Activated T-cell treated with anti-CD3 and anti-CD28 coated beads, Interleukin-2, amount 50 U/mL, for 72 hours (primary cell): Measurements from ENCODE around the gene PTMS. TPM values are rescaled to one million over a fixed set of nuclear protein-coding genes. Genes with fewer than 3 reads are reported as not detected.

ENCODE experiments used
- ATAC-seq, 2 donors: fragments of 150-1000 bp; cut with Tn5 transposase; replicated peaks in 1 of 2; 2 replicates each; pipeline ENCODE4 v1.10.0; 2021; ENCODE audit warnings: moderate library complexity in 2 of 2, mild to moderate bottlenecking in 1 of 2
- DNase-seq, 2 donors: peaks; one replicate each; pipeline ENCODE4 v3.0.0; 2021 to 2022; ENCODE audit warnings: mixed read lengths in 1 of 2
- H3K27ac Mint-ChIP-seq: one replicate; pipeline ENCODE4 v1.8.0; 2022; ENCODE audit warnings: mild to moderate bottlenecking, moderate library complexity, mixed read lengths
- H3K27me3 Mint-ChIP-seq: one replicate; pipeline ENCODE4 v1.8.0; 2022; ENCODE audit warnings: low read depth, mixed read lengths
- H3K36me3 Mint-ChIP-seq, 2 donors: one replicate each; pipeline ENCODE4 v1.8.0; 2022; ENCODE audit warnings: mixed read lengths in 2 of 2, mild to moderate bottlenecking in 1 of 2; ENCODE audit not compliant: insufficient read depth in 2 of 2
- H3K4me1 Mint-ChIP-seq: one replicate; pipeline ENCODE4 v1.8.0; 2022; ENCODE audit warnings: low read depth, mixed read lengths
- H3K4me3 Mint-ChIP-seq, 2 donors: one replicate each; pipeline ENCODE4 v1.8.0; 2022; ENCODE audit warnings: mild to moderate bottlenecking in 2 of 2, mixed read lengths in 2 of 2, moderate library complexity in 2 of 2
- H3K9me3 Mint-ChIP-seq, 2 donors: one replicate each; pipeline ENCODE4 v1.8.0; 2022; ENCODE audit warnings: mixed read lengths in 2 of 2
- total RNA-seq, 2 donors: library from RNA; stranded (reverse); gene quantifications; one replicate each; pipeline ENCODE4 v1.2.3, GENCODE V29; 2022

PTMS gene
- total RNA-seq, 2 donors from 2014 or later = 119 to 154 TPM

DNA sequence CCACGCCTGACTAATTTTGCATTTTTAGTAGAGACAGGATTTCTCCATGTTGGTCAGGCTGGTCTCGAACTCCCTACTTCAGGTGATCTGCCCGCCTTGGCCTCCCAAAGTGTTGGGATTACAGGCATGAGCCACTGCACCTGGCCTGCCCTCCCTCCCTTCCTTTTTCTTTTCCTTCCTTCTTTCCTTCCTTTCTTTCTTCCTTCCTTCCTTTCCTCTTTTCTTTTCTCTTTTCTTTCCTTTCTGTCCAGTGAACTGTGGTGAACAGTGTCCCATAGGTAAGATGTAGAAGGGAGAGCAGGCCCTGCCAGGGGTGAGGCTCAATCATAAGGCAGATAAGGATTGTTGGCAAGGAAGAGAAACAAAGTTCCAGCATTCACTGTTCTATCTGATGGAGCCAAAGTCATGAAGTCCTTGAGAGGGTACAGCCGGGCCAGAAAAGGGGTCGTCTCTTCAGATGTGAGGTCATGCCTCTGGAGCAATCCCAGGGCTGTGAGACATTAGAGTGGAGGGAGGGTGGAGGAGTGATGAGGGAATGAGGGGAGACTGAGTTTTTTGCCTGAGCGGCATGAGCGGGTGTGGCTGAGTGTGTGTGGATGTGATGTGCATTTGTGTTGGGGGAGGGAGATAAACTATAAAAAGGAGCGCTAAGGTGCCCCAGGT lies 9.0 kb upstream of the PTMS start:
- Mint-ChIP-seq H3K27me3 (peaks cover 7% of the 10 kb centered on the region), H3K4me1 (peaks cover 20% of the 10 kb centered on the region), H3K36me3 (no peaks in the 10 kb centered on the region), H3K4me3 (no peak overlapping the region), H3K9me3 (no peaks in the 10 kb centered on the region), H3K27ac (no peak overlapping the region)
- ATAC-seq (no peak), DNase-seq (no peak)

DNA sequence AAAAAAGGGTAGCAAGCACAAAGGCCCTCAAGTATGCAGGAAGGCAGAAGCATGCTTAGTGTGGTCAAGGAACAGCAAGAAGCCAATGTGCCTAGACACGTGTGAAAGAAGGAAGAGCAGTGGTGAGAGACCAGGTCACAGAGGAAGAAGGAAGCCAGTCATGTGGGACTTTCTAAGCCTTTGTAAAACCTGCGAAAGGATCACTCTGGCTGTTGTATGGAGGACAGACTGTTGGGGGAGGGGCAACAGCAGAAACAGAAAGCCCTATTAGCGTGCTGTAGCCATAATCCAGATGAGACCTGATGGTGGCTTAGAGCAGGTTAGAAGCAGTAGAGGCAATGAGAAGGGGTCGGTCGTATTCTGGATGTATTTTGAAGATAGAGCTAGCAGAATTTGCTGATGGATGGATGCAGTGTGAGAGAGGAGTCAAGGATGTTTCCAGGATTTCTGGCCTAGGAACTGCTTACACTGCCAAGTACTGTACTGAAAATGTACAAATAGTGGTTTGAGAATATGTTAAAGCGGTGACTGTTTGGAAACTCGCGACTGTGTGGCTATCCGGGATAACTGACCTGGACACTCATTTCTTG lies 7.6 kb upstream of the PTMS start:
- H3K9me3 Mint-ChIP-seq = no peaks in the 10 kb centered on the region
- no peaks in the 10 kb centered on the region for H3K36me3 Mint-ChIP-seq
- no peak for DNase-seq
- H3K27ac Mint-ChIP-seq = no peak overlapping the region
- H3K27me3 Mint-ChIP-seq = peaks cover 7% of the 10 kb centered on the region
- H3K4me3 Mint-ChIP-seq = no peak overlapping the region
- peaks cover 15% of the 10 kb centered on the region for H3K4me1 Mint-ChIP-seq
- ATAC-seq = no peak

- Mint-ChIP-seq H3K27me3 (peaks cover 16% of the 10 kb centered on the region), H3K4me3 (no peak overlapping the region), H3K9me3 (no peaks in the 10 kb centered on the region), H3K27ac (no peak overlapping the region), H3K4me1 (peaks cover 17% of the 10 kb centered on the region), H3K36me3 (peaks cover 0 to 2% of the 10 kb centered on the region in 2 donors)
- ATAC-seq = no peak
- no peak for DNase-seq
These were observed 6.4 kb upstream of the PTMS start for GRCh38 chr12:6759741-6760140.

DNA sequence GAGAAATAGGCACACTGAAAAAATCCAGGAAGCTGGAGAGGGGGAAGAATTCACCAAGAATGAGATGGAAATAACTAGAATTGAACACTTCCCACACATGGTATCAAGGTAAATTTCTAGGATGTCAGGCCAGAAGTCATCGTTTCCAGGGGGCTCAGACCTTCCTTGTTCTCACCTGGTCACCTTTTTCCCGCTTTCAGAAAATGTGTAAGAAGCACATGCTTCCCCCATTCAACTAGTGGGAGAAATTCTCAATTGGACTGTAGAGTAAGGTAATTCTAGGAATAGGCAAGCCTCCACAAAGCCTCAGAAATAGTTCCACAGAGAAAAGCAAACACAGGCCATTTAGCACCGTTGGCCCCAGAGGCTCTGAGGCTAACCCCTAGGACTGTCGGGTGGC lies 2.8 kb upstream of the PTMS start:
- Mint-ChIP-seq H3K4me1 (peaks cover 40% of the 10 kb centered on the region), H3K36me3 (peaks cover 7 to 8% of the 10 kb centered on the region in 2 donors), H3K27ac (no peak overlapping the region), H3K27me3 (peaks cover 36% of the 10 kb centered on the region), H3K9me3 (no peaks in the 10 kb centered on the region), H3K4me3 (no peak overlapping the region)
- no peak for DNase-seq
- no peak for ATAC-seq

DNA sequence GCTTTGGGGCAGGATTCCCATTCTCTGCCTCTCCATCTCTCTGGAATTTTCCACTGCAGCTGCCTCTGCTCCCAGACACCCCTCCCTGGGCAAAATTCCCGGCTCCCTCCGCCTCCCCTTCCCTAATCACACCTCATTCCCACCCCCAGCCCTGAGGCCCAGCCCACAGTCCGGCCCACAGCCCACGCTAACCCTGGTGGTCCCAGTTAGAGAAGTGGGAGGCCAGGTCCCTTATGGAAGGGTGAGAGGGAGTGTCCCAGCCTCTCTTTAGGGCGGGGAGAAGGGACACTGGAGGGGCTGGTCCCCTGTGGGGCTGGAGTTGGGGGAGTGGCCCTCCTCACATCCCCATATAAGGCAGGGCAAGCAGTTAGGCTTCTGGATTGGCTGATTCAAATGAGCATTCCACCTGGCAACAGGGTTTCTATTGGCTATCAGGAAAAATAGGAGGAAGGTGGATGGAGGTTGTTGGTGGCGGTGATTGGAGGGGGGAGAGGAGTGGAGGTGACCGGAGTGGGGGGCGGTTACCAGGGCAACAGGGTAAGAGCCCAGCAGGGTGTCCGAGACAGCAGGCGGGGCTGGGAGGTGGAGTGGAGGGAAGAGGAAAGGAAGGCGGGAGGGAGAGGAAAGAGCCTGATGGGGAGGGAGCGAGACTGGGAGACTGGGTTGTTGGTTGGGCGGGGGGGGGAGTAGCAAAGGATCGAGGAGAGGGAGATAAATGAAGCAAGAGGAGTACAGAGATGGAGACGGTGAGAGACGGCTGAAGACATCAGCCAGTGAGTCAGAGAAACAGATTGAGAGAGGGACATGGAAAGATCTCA lies 1.9 kb upstream of the PTMS start:
- Mint-ChIP-seq H3K9me3 (no peaks in the 10 kb centered on the region), H3K4me3 (peak overlapping the region; percentile 71 to 75), H3K36me3 (peaks cover 7 to 8% of the 10 kb centered on the region in 2 donors), H3K27me3 (peaks cover 44% of the 10 kb centered on the region), H3K27ac (no peak overlapping the region), H3K4me1 (peaks cover 43% of the 10 kb centered on the region)
- peak; percentile 70 to 72 for DNase-seq
- peak; percentile 77 to 84 for ATAC-seq

DNA sequence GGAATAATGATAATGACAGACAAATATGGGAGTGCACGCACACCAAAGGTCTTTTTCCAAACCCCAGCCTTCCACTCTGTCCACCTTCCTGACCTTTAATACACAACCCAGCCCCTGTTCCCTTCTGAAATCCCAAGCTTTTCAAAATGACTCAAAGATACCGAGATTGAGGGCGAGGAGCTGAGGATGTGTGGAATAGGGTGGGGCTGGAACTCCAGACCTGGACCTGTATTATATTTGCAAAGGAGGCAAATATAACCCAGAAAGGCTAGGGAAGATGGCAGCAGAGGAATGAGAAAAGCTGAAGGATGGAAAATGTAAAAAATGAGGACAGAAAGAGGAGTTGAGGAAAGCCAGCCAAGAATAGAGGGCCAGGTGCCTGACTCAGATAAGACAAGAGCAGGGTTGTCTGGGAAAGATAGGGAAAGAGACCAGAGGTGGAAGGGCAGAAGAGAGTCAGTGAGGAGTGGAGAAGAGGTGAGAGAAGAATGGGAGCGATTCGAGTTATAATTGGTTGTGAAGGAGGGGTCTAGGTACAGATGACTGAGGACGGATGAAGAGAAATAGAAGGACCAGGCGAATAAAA lies 1.0 kb upstream of the PTMS start:
- H3K4me1 Mint-ChIP-seq = peaks cover 52% of the 10 kb centered on the region

GRCh38 chr12:6766651-6767349 lies 637 bp downstream of the PTMS start:
- DNase-seq = peak; percentile 78 to 82
- peaks cover 42% of the 10 kb centered on the region for H3K27me3 Mint-ChIP-seq
- peaks cover 12 to 13% of the 10 kb centered on the region in 2 donors for H3K36me3 Mint-ChIP-seq
- peak overlapping the region; percentile 86 for H3K27ac Mint-ChIP-seq
- H3K4me1 Mint-ChIP-seq = peaks cover 69% of the 10 kb centered on the region
- no peaks in the 10 kb centered on the region for H3K9me3 Mint-ChIP-seq
- peak; percentile 73 to 79 for ATAC-seq
- H3K4me3 Mint-ChIP-seq = peak overlapping the region; percentile 94 to 96

More for the DNA sequence above, 1.0 kb upstream of the PTMS start:
- ATAC-seq (no peak), DNase-seq (no peak)
- Mint-ChIP-seq H3K4me3 (peak overlapping the region; percentile 75), H3K36me3 (peaks cover 8 to 10% of the 10 kb centered on the region in 2 donors), H3K27ac (peak overlapping the region; percentile 2), H3K9me3 (no peaks in the 10 kb centered on the region), H3K27me3 (peaks cover 42% of the 10 kb centered on the region)

- peaks cover 42% of the 10 kb centered on the region for H3K27me3 Mint-ChIP-seq
- peak overlapping the region; percentile 94 to 96 for H3K4me3 Mint-ChIP-seq
- H3K27ac Mint-ChIP-seq = peak overlapping the region; percentile 86
- H3K4me1 Mint-ChIP-seq = peaks cover 76% of the 10 kb centered on the region
- H3K9me3 Mint-ChIP-seq = no peaks in the 10 kb centered on the region
- ATAC-seq (no peak), DNase-seq (no peak)
- peaks cover 13 to 14% of the 10 kb centered on the region in 2 donors for H3K36me3 Mint-ChIP-seq
These were observed 1.5 kb downstream of the PTMS start for GRCh38 chr12:6767353-6768319.

DNA sequence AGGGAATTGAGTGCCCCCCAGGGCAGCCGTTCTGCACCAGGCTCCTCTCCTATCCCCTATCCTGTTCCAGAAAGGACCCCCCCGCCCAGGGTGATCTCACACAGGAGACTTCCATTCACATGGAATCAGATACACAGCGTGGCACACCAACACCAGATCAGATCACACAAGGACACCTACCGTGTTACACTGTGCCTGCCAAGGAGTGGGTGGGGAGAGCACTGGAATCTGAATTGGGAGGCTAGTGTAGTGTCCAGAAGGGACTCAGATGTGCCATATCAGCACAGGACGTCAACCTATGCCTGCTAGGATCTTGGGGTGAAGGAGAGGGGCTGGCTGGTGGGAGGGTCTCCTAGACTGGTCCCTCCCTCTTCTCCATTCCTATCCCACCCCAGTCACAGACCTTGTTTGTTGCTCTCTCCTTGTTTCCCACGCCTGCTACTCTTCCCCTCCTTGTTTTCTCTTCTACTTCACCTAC lies 2.3 kb downstream of the PTMS start:
- H3K27ac Mint-ChIP-seq = no peak overlapping the region
- H3K9me3 Mint-ChIP-seq = no peaks in the 10 kb centered on the region
- DNase-seq (no peak), ATAC-seq (no peak)
- peaks cover 42% of the 10 kb centered on the region for H3K27me3 Mint-ChIP-seq
- H3K4me3 Mint-ChIP-seq = peak overlapping the region; percentile 94 to 96
- H3K36me3 Mint-ChIP-seq = peaks cover 13 to 14% of the 10 kb centered on the region in 2 donors
- peaks cover 85% of the 10 kb centered on the region for H3K4me1 Mint-ChIP-seq

- H3K9me3 Mint-ChIP-seq = no peaks in the 10 kb centered on the region
- DNase-seq = no peak
- H3K36me3 Mint-ChIP-seq = peaks cover 13 to 14% of the 10 kb centered on the region in 2 donors
- no peak overlapping the region for H3K27ac Mint-ChIP-seq
- ATAC-seq = no peak
- peaks cover 40% of the 10 kb centered on the region for H3K27me3 Mint-ChIP-seq
- H3K4me3 Mint-ChIP-seq = peak overlapping the region in 1 of 2 donors; percentile 96
- peaks cover 84% of the 10 kb centered on the region for H3K4me1 Mint-ChIP-seq
These were observed 2.8 kb downstream of the PTMS start for GRCh38 chr12:6768990-6769389.

GRCh38 chr12:6769666-6770065 lies 3.5 kb downstream of the PTMS start:
- Mint-ChIP-seq H3K4me3 (peak overlapping the region in 1 of 2 donors; percentile 32), H3K27me3 (peaks cover 34% of the 10 kb centered on the region), H3K4me1 (peaks cover 84% of the 10 kb centered on the region), H3K36me3 (peaks cover 16% of the 10 kb centered on the region in 2 donors), H3K27ac (no peak overlapping the region), H3K9me3 (no peaks in the 10 kb centered on the region)
- DNase-seq (no peak), ATAC-seq (no peak)
